AML-193 (cell line): ENCODE measurements around the gene CPAMD8.

ENCODE experiments used
- DNase-seq, 2 experiments: peaks; one replicate each; lab custom pipeline; 2025; lab: John Stamatoyannopoulos, UW

The CPAMD8 gene

GRCh38 chr19:16892868-16893685 is 133.5 kb downstream of the CPAMD8 start:
- no peak for DNase-seq

- DNase-seq: no peak
Observed at GRCh38 chr19:16892436-16892835, 134.2 kb downstream of the CPAMD8 start.

- no peak for DNase-seq
Observed at GRCh38 chr19:16891696-16892382, 134.8 kb downstream of the CPAMD8 start.

GRCh38 chr19:16890461-16891184 is 136.0 kb downstream of the CPAMD8 start:
- no peak for DNase-seq

- no peak for DNase-seq
Observed at GRCh38 chr19:16889883-16890460, 136.6 kb downstream of the CPAMD8 start.

GRCh38 chr19:16889366-16889882 is 137.2 kb downstream of the CPAMD8 start:
- DNase-seq: no peak

- peak; percentile 23 to 31 for DNase-seq
Observed at GRCh38 chr19:16888629-16889365, 137.8 kb downstream of the CPAMD8 start, which contains the start of gene F2RL3. TSS of gene F2RL3 (plus strand) at chr19:16888999. CDS start at chr19:16889190, 191 bp downstream.

- DNase-seq: no peak
Observed at GRCh38 chr19:16887353-16888265, 139.0 kb downstream of the CPAMD8 start.

- DNase-seq: no peak
Observed at GRCh38 chr19:16886305-16886880, 140.2 kb downstream of the CPAMD8 start.

GRCh38 chr19:16885166-16885565 is 141.4 kb downstream of the CPAMD8 start:
- DNase-seq: no peak

GRCh38 chr19:16883522-16883921 is 143.1 kb downstream of the CPAMD8 start:
- no peak for DNase-seq

- DNase-seq: no peak
Observed at GRCh38 chr19:16882146-16882545, 144.5 kb downstream of the CPAMD8 start.

GRCh38 chr19:16880884-16881554 is 145.6 kb downstream of the CPAMD8 start:
- DNase-seq: no peak

- DNase-seq: no peak
Observed at GRCh38 chr19:16878181-16878965, 148.2 kb downstream of the CPAMD8 start.

- no peak for DNase-seq
Observed at GRCh38 chr19:16877581-16877980, 149.0 kb downstream of the CPAMD8 start.

GRCh38 chr19:16876904-16877361 is 149.7 kb downstream of the CPAMD8 start:
- DNase-seq: no peak

- no peak for DNase-seq
Observed at GRCh38 chr19:16875584-16876555, 150.7 kb downstream of the CPAMD8 start.
